Uterus (tissue), 4 donors: ENCODE data around the gene GRIK4. TPM values are rescaled to one million over a fixed set of nuclear protein-coding genes. Genes with fewer than 3 reads are reported as not detected.
A peak's percentile ranks its signal among the peaks of the same experiment; 100 is the strongest.

Experiments
- DNase-seq, 2 donors: peaks; one replicate each; pipeline ENCODE4 v3.0.0-alpha.2; 2019 to 2020
- H3K27ac ChIP-seq, 2 donors: fragments of 200-600 bp; sonication (generic); 1 replicate in 1 of 2; 2 replicates in 1 of 2; pipeline ENCODE4 v1.5.1; 2016 to 2018
- H3K27me3 ChIP-seq, 2 donors: fragments of 200-600 bp; sonication (generic); one replicate each; pipeline ENCODE4 v1.5.1; 2018 to 2019; ENCODE audit warnings: control low read depth in 1 of 2
- H3K36me3 ChIP-seq, 2 donors: fragments of 200-600 bp; sonication (generic); one replicate each; pipeline ENCODE4 v1.5.1; 2019; ENCODE audit warnings: control low read depth in 1 of 2
- H3K4me1 ChIP-seq, 2 donors: fragments of 200-600 bp; sonication (generic); one replicate each; pipeline ENCODE4 v1.5.1; 2018 to 2019; ENCODE audit warnings: control low read depth in 1 of 2
- H3K4me3 ChIP-seq, 2 donors: fragments of 200-600 bp; sonication (generic); 1 replicate in 1 of 2; 2 replicates in 1 of 2; pipeline ENCODE4 v1.5.1; 2018 to 2019; ENCODE audit warnings: mild to moderate bottlenecking in 1 of 2
- H3K9me3 ChIP-seq, 2 donors: fragments of 200-600 bp; sonication (generic); one replicate each; pipeline ENCODE4 v1.5.1; 2019; ENCODE audit warnings: control low read depth in 1 of 2
- CTCF ChIP-seq, 4 experiments: fragments of 200-600 bp in 2 of 4; fragments of 450-650 bp in 2 of 4; sonication (generic) in 2 of 4; IDR thresholded peaks; one replicate each; pipeline ENCODE4 v1.5.1; 2016 to 2019; ENCODE audit warnings: antibody characterized with exemption in 4 of 4, mild to moderate bottlenecking in 2 of 4, moderate library complexity in 1 of 4
- POLR2A ChIP-seq, 2 donors: fragments of 450-650 bp; IDR thresholded peaks; one replicate each; pipeline ENCODE4 v1.6.1; 2016; ENCODE audit warnings: antibody characterized with exemption in 2 of 2, mild to moderate bottlenecking in 1 of 2, moderate library complexity in 1 of 2
- intact Hi-C: fragments of 100-400 bp; cut with DNase I; formaldehyde crosslinking; loops from one replicate; pipeline ENCODE4 v1.15.1; 2023; ENCODE audit warnings: low total_unique reads
- total RNA-seq, 4 donors: library from RNA; depleted of rRNA in 3 of 4; stranded (reverse); fragments of >200 nt in 3 of 4; gene quantifications; one replicate each; pipeline versions ENCODE4 v1.1.0 to v1.2.4, GENCODE V29; 2014 to 2023
- donor health status: DM: yes; HTN: yes; CAD: no.

The GRIK4 gene
- total RNA-seq, 4 donors from 2014 or later = 0.28 to 1.1 TPM; not detected in 2

- Histone ChIP-seq H3K4me3 (no peak overlapping the region), H3K9me3 (no peaks in the 10 kb centered on the region), H3K4me1 (peaks cover 0 to 4% of the 10 kb centered on the region in 2 donors), H3K27ac (no peak overlapping the region), H3K27me3 (no peaks in the 10 kb centered on the region), H3K36me3 (no peaks in the 10 kb centered on the region)
- intact Hi-C loops = no loop called here
- no peak for DNase-seq
- TF ChIP-seq POLR2A (IDR thresholded peaks at IDR 0.05) (no peak), CTCF (IDR thresholded peaks at IDR 0.05) (no peak)
These were observed 14.0 kb downstream of the GRIK4 start for GRCh38 chr11:120525261-120526171.

GRCh38 chr11:120526241-120526640, 14.7 kb downstream of the GRIK4 start:
- Histone ChIP-seq H3K4me3 (no peak overlapping the region), H3K9me3 (no peaks in the 10 kb centered on the region), H3K36me3 (no peaks in the 10 kb centered on the region), H3K27me3 (no peaks in the 10 kb centered on the region), H3K4me1 (peaks cover 0 to 4% of the 10 kb centered on the region in 2 donors), H3K27ac (no peak overlapping the region)
- intact Hi-C loops = no loop called here
- TF ChIP-seq CTCF (IDR thresholded peaks at IDR 0.05) = no peak
- TF ChIP-seq POLR2A (IDR thresholded peaks at IDR 0.05) = no peak
- no peak for DNase-seq

GRCh38 chr11:120527111-120527761, 15.7 kb downstream of the GRIK4 start:
- H3K27me3 ChIP-seq = no peaks in the 10 kb centered on the region
- peak in 1 of 2 donors; percentile 29 for DNase-seq
- peaks cover 0 to 4% of the 10 kb centered on the region in 2 donors for H3K4me1 ChIP-seq
- H3K9me3 ChIP-seq = no peaks in the 10 kb centered on the region
- no peaks in the 10 kb centered on the region for H3K36me3 ChIP-seq
- intact Hi-C loops = no loop called here
- no peak for TF ChIP-seq POLR2A (IDR thresholded peaks at IDR 0.05)
- no peak for TF ChIP-seq CTCF (IDR thresholded peaks at IDR 0.05)
- no peak overlapping the region for H3K4me3 ChIP-seq
- no peak overlapping the region for H3K27ac ChIP-seq

GRCh38 chr11:120528749-120529148, 17.2 kb downstream of the GRIK4 start:
- Histone ChIP-seq H3K4me1 (peaks cover 0 to 4% of the 10 kb centered on the region in 2 donors), H3K27me3 (no peaks in the 10 kb centered on the region), H3K27ac (no peak overlapping the region), H3K4me3 (no peak overlapping the region), H3K36me3 (no peaks in the 10 kb centered on the region), H3K9me3 (no peaks in the 10 kb centered on the region)
- intact Hi-C loops = no loop called here
- TF ChIP-seq CTCF (IDR thresholded peaks at IDR 0.05) = no peak
- TF ChIP-seq POLR2A (IDR thresholded peaks at IDR 0.05) = no peak
- no peak for DNase-seq

GRCh38 chr11:120529214-120529613, 17.7 kb downstream of the GRIK4 start:
- TF ChIP-seq CTCF (IDR thresholded peaks at IDR 0.05) = no peak
- TF ChIP-seq POLR2A (IDR thresholded peaks at IDR 0.05) = no peak
- peaks cover 0 to 4% of the 10 kb centered on the region in 2 donors for H3K4me1 ChIP-seq
- H3K27me3 ChIP-seq = no peaks in the 10 kb centered on the region
- H3K27ac ChIP-seq = no peak overlapping the region
- no peak for DNase-seq
- no peaks in the 10 kb centered on the region for H3K36me3 ChIP-seq
- no peaks in the 10 kb centered on the region for H3K9me3 ChIP-seq
- no peak overlapping the region for H3K4me3 ChIP-seq
- intact Hi-C loops = no loop called here
